WTC11 (cell line): ENCODE results near the gene BCAS1.

Experiments
- ATF1 ChIP-seq: sonication (generic); formaldehyde crosslinking; IDR thresholded peaks from 2 replicates; pipeline ENCODE4 v1.8.1; 2023; ENCODE audit warnings: mild to moderate bottlenecking, moderate library complexity, missing genetic modification reagents
- CREB1 ChIP-seq: sonication (generic); formaldehyde crosslinking; IDR thresholded peaks from 2 replicates; pipeline ENCODE4 v1.8.0; 2023; ENCODE audit warnings: mild to moderate bottlenecking, missing genetic modification reagents
- FOXJ3 ChIP-seq: sonication (generic); formaldehyde crosslinking; IDR thresholded peaks from 2 replicates; pipeline ENCODE4 v1.9.0; 2021; ENCODE audit warnings: missing genetic modification reagents, mild to moderate bottlenecking, borderline replicate concordance
- SMAD3 ChIP-seq: sonication (generic); formaldehyde crosslinking; IDR thresholded peaks from 2 replicates; pipeline ENCODE4 v1.8.0; 2022; ENCODE audit warnings: missing genetic modification reagents, mild to moderate bottlenecking, borderline replicate concordance
- TEAD1 ChIP-seq: sonication (generic); formaldehyde crosslinking; IDR thresholded peaks from 2 replicates; pipeline ENCODE4 v1.8.0; 2022; ENCODE audit warnings: mild to moderate bottlenecking, missing genetic modification reagents
- TP53 ChIP-seq: sonication (generic); formaldehyde crosslinking; IDR thresholded peaks from 2 replicates; pipeline ENCODE4 v1.8.1; 2023; ENCODE audit warnings: mild to moderate bottlenecking, missing genetic modification reagents
- ZNF423 ChIP-seq: fragments of 250-450 bp; sonication (Bioruptor Pico); IDR thresholded peaks from 2 replicates; pipeline ENCODE4 v2.1.2; 2022; ENCODE audit warnings: mild to moderate bottlenecking, moderate library complexity
- TF ChIP-seq, protein P1 (sequence below): fragments of 200-600 bp; IDR thresholded peaks from 2 replicates; pipeline ENCODE4 v1.8.0; 2022; ENCODE audit warnings: antibody characterized with exemption
- TF ChIP-seq, protein P2 (sequence below): sonication (generic); formaldehyde crosslinking; IDR thresholded peaks from 2 replicates; pipeline ENCODE4 v1.8.0; 2023; ENCODE audit warnings: missing genetic modification reagents, mild to moderate bottlenecking, borderline replicate concordance
- TF ChIP-seq, protein P3 (sequence below): sonication (generic); formaldehyde crosslinking; IDR thresholded peaks from 2 replicates; pipeline ENCODE4 v1.8.0; 2022; ENCODE audit warnings: mild to moderate bottlenecking, missing genetic modification reagents
- TF ChIP-seq, protein P4 (sequence below): sonication (generic); formaldehyde crosslinking; IDR thresholded peaks from 2 replicates; pipeline ENCODE4 v1.8.0; 2022; ENCODE audit warnings: mild to moderate bottlenecking, missing genetic modification reagents
- TF ChIP-seq, protein P5 (sequence below): sonication (generic); formaldehyde crosslinking; IDR thresholded peaks from 2 replicates; pipeline ENCODE4 v1.8.1; 2022; ENCODE audit warnings: mild to moderate bottlenecking, moderate library complexity, missing genetic modification reagents

DNA sequence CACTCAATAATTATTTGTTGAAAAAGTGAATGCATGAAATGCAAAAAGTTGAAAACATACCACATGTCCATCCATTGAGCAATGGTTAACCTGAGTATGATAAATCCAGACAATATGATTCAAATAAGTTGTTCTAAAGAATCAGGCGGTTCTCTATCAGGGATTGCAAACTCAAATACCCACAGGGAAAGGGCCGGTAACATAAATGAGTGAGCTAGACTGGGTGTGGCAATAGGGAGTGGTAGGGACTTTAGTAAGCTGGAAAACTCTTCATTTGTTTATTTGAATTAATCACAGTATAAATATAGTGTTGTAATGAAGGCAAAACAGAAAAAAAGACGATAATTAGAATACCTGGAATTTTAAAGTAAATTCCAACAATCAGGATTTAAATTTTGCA is 106.3 kb downstream of the BCAS1 start:
- TF ChIP-seq, protein P1, sequence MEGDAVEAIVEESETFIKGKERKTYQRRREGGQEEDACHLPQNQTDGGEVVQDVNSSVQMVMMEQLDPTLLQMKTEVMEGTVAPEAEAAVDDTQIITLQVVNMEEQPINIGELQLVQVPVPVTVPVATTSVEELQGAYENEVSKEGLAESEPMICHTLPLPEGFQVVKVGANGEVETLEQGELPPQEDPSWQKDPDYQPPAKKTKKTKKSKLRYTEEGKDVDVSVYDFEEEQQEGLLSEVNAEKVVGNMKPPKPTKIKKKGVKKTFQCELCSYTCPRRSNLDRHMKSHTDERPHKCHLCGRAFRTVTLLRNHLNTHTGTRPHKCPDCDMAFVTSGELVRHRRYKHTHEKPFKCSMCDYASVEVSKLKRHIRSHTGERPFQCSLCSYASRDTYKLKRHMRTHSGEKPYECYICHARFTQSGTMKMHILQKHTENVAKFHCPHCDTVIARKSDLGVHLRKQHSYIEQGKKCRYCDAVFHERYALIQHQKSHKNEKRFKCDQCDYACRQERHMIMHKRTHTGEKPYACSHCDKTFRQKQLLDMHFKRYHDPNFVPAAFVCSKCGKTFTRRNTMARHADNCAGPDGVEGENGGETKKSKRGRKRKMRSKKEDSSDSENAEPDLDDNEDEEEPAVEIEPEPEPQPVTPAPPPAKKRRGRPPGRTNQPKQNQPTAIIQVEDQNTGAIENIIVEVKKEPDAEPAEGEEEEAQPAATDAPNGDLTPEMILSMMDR = no peak
- TF ChIP-seq ZNF423 (no peak), FOXJ3 (no peak), TEAD1 (CRISPR knock-in tag) (no peak), ATF1 (no peak), TP53 (CRISPR knock-in tag) (no peak), SMAD3 (CRISPR knock-in tag) (no peak), CREB1 (CRISPR knock-in tag) (no peak)
- TF ChIP-seq, protein P2, sequence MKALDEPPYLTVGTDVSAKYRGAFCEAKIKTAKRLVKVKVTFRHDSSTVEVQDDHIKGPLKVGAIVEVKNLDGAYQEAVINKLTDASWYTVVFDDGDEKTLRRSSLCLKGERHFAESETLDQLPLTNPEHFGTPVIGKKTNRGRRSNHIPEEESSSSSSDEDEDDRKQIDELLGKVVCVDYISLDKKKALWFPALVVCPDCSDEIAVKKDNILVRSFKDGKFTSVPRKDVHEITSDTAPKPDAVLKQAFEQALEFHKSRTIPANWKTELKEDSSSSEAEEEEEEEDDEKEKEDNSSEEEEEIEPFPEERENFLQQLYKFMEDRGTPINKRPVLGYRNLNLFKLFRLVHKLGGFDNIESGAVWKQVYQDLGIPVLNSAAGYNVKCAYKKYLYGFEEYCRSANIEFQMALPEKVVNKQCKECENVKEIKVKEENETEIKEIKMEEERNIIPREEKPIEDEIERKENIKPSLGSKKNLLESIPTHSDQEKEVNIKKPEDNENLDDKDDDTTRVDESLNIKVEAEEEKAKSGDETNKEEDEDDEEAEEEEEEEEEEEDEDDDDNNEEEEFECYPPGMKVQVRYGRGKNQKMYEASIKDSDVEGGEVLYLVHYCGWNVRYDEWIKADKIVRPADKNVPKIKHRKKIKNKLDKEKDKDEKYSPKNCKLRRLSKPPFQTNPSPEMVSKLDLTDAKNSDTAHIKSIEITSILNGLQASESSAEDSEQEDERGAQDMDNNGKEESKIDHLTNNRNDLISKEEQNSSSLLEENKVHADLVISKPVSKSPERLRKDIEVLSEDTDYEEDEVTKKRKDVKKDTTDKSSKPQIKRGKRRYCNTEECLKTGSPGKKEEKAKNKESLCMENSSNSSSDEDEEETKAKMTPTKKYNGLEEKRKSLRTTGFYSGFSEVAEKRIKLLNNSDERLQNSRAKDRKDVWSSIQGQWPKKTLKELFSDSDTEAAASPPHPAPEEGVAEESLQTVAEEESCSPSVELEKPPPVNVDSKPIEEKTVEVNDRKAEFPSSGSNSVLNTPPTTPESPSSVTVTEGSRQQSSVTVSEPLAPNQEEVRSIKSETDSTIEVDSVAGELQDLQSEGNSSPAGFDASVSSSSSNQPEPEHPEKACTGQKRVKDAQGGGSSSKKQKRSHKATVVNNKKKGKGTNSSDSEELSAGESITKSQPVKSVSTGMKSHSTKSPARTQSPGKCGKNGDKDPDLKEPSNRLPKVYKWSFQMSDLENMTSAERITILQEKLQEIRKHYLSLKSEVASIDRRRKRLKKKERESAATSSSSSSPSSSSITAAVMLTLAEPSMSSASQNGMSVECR (CRISPR knock-in tag) = no peak
- TF ChIP-seq, protein P3, sequence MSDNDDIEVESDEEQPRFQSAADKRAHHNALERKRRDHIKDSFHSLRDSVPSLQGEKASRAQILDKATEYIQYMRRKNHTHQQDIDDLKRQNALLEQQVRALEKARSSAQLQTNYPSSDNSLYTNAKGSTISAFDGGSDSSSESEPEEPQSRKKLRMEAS (CRISPR knock-in tag) = no peak
- TF ChIP-seq, protein P4, sequence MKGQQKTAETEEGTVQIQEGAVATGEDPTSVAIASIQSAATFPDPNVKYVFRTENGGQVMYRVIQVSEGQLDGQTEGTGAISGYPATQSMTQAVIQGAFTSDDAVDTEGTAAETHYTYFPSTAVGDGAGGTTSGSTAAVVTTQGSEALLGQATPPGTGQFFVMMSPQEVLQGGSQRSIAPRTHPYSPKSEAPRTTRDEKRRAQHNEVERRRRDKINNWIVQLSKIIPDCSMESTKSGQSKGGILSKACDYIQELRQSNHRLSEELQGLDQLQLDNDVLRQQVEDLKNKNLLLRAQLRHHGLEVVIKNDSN (CRISPR knock-in tag) = no peak
- TF ChIP-seq, protein P5, sequence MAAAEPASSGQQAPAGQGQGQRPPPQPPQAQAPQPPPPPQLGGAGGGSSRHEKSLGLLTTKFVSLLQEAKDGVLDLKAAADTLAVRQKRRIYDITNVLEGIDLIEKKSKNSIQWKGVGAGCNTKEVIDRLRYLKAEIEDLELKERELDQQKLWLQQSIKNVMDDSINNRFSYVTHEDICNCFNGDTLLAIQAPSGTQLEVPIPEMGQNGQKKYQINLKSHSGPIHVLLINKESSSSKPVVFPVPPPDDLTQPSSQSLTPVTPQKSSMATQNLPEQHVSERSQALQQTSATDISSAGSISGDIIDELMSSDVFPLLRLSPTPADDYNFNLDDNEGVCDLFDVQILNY (CRISPR knock-in tag) = no peak
